ENCODE results near the gene ZBTB4.

Gene ZBTB4

DNA sequence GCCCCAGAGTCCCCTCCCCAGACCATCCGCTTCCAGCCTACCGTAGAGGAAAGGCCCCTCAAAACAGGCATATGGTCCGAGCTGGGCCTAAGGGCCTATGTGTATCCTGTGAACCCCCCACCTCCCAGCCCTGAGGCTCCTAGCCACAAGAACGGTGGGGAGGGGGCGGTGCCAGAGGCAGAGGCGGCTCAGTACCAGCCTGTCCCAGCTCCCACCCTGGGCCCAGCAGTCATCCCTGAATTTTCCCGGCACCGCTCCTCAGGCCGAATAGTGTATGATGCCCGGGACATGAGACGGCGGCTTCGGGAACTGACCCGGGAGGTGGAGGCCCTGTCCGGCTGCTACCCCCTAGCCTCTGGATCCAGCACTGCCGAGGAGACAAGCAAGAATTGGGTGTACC lies 58.2 kb downstream of the ZBTB4 start:
- DNase-seq (ENCODE audit: low spot score) = no peak

GRCh38 chr17:7419819-7420610 lies 59.4 kb downstream of the ZBTB4 start, which contains the start of gene SPEM1:
SPEM1 (plus strand) TSS chr17:7420324; CDS start chr17:7420385, 61 bp downstream.
- no peak for DNase-seq (ENCODE audit: low spot score)

DNA sequence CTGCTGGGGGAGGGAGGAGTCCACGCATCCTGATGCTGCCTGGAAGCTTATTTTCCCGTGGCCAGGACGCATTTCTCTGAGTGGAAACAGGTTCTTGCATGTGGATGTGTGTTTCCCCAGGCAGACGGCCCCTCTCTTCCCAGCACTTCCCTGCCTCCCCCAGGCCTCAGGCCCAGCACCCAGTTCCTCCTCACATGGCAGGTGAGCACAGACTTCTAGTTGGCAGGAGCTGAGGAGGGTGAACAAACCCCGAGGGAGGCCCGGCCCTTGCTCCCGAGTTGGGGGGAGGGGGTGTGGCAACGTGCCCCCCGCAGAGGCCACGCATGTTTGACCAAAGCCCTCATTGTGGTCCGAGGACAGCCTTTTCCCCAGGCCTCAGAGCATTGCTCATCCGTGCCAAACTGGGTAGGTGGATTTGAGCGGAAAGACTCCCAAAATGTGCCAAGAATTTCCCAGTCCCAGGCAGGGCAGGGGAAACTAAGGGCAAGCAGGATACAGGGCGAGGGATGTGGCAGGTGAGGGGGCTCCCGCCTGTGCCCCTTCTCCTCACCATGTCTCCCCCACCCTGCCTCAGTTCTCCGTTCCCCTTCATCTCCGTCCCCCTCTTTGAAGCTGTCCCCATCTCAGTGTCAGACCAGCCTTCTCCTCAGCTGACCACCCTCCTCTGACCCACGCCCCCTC lies 60.8 kb downstream of the ZBTB4 start:
- no peak for DNase-seq (ENCODE audit: low spot score)

DNA sequence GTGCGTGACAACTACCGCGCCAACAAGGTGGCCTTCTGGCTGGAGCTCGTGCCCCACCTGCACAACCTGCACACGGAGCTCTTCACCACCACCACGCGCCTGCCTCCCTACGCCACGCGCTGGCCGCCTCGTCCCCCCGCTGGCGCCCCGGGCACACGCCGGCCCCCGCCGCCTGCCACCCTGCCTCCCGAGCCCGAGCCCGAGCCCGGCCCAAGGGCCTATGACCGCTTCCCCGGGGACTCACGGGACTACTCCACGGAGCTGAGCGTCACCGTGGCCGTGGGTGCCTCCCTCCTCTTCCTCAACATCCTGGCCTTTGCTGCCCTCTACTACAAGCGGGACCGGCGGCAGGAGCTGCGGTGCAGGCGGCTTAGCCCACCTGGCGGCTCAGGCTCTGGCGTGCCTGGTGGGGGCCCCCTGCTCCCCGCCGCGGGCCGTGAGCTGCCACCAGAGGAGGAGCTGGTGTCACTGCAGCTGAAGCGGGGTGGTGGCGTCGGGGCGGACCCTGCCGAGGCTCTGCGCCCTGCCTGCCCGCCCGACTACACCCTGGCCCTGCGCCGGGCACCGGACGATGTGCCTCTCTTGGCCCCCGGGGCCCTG lies 62.3 kb downstream of the ZBTB4 start:
- DNase-seq (ENCODE audit: low spot score) = no peak

DNA sequence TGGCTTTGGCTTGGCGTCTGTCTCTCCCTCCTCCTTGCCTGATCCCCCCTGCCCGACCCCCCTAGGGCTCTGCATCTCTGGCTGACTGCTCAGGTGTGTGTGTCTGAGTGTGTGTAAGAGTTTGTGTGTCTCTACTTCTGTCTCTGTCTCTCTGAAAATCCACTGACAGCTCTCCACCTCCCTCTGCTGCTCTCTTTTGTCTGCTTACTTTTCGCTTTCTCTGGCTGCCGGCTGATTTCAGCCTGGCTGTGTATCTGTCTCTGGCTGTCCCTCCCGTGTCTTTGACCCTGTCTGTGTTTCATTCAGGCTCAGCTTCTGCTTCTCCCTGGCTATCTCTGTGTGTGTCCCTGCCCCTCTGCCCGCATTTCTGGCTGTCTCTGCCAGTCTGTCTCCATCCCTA lies 63.1 kb downstream of the ZBTB4 start:
- DNase-seq (ENCODE audit: low spot score) = no peak

DNA sequence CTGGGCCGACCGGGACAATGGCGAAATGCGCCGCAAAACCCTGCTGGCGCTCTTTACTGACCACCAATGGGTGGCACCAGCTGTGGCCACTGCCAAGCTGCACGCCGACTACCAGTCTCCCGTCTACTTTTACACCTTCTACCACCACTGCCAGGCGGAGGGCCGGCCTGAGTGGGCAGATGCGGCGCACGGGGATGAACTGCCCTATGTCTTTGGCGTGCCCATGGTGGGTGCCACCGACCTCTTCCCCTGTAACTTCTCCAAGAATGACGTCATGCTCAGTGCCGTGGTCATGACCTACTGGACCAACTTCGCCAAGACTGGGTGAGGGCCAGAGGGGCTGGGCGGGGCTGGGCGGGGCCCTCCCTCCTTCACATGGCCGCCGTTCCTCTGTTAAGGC lies 63.6 kb downstream of the ZBTB4 start:
- no peak for DNase-seq (ENCODE audit: low spot score)

GRCh38 chr17:7414837-7415236 lies 64.6 kb downstream of the ZBTB4 start:
- no peak for DNase-seq (ENCODE audit: low spot score)

DNA sequence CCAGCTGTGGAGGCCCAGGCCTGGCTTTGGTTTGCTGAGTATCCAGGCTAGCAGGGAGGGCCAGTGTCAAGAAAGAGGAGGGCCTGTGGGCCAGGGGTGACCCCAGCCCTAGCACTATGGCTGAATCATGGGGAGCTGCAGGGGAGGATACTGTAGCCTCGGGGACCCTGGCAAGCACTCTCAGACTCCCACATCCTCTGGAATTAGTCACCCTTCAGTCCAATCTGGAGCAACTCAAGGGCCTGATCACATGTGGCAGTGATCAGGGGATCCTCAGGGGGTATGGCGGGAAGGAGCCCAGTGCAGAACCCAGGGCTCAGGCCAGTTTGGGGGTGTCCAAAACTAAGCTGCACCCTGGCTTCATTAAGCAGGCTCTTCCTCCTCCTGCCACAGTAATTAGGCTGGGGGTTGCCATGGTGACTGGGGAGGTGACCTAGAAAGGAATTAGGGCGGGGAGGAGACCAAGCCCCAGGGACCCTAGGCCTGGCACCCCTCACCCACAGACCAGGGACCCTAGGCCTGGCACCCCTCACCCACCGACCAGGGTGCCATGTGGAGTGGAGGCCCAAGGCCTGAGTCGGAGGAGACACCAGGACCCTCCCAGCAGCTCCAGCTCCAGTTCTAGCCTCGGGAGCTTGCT lies 66.0 kb downstream of the ZBTB4 start:
- DNase-seq (ENCODE audit: low spot score) = no peak

- DNase-seq (ENCODE audit: low spot score) = no peak
Observed at GRCh38 chr17:7411427-7411750, 68.0 kb downstream of the ZBTB4 start.

DNA sequence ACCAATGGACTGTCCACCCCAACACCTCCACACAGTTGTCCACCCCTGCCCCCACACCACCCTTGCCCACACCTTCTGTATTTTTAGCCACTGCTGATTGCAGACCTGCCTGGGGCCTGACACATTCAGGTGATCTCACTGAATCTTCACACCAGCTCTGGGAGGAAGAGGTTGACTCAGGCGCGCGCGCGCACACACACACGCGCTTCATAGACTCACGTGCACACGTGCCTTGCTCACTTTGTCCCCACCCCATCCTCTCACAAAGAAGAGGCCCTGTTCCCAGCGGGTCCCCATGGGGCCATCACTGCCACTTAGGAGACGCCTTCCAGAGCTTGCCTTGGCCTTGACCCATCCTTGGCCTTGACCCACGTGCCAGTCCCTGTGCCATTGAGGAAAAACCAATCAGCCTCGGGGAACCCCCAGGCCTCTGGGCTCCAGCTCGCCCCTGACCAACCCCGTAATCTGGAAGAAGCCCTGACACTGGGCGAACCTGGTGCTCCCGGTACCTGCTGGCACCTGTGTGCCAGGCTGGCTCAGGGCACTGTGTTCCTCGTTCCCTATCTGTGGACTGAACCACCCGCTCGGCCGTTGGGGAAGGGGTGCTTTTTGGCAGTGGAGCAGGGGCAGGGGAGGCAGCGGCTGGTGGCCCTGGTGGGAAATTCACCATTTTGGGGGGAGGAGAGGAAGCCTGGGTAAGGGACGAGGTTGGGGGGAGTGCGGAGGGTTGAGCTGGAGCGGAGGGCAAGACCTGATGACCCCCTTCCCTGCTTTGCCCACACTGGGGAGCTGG lies 68.6 kb downstream of the ZBTB4 start:
- no peak for DNase-seq (ENCODE audit: low spot score)

GRCh38 chr17:7409716-7410115 lies 69.7 kb downstream of the ZBTB4 start:
- DNase-seq (ENCODE audit: low spot score) = no peak
